IMR-90 (cell line): ENCODE results near the gene SCG5.

Experiments
- CTCF ChIP-seq: conservative IDR thresholded peaks from 2 replicates; pipeline ENCODE4 v1.5.1; 2012; ENCODE audit warnings: mild to moderate bottlenecking, low read depth, low read length, improper control_type of control experiment
- RCOR1 ChIP-seq: IDR thresholded peaks from 2 replicates; pipeline ENCODE4 v1.6.1; 2012; ENCODE audit warnings: mild to moderate bottlenecking, low read length, improper control_type of control experiment; ENCODE audit not compliant: insufficient replicate concordance

- TF ChIP-seq CTCF: no peak
- TF ChIP-seq RCOR1: no peak
These were observed 76.8 kb downstream of the SCG5 start for GRCh38 chr15:32718227-32718820.
